GM18507 (cell line): ENCODE results near the gene HIC2.
"Not testable (repeated sequence)": the region's sequence is repeated elsewhere in the genome, so short reads cannot be mapped to it uniquely, and the experiment has no call there.

ENCODE experiments used
- DNase-seq: peaks from one replicate; pipeline ENCODE4 v3.0.0; 2011; ENCODE audit warnings: low read depth; ENCODE audit not compliant: insufficient read length; ENCODE audit errors: extremely low spot score
- FAIRE-seq: peaks from 2 replicates; lab custom pipeline; 2011; peaks lifted over from hg19 to GRCh38; lab: Jason Lieb, UNC

HIC2 gene

GRCh38 chr22:21424084-21424709 is 7.0 kb downstream of the HIC2 start:
- not testable (repeated sequence) for FAIRE-seq

GRCh38 chr22:21434378-21435233 is 17.4 kb downstream of the HIC2 start:
- FAIRE-seq, DNase-seq: not testable (repeated sequence)

More at GRCh38 chr22:21424084-21424709, 7.0 kb downstream of the HIC2 start:
- not testable (repeated sequence) for DNase-seq

- not testable (repeated sequence) for FAIRE-seq, DNase-seq
These were observed 19.0 kb downstream of the HIC2 start for GRCh38 chr22:21435998-21436810.

- not testable (repeated sequence) for FAIRE-seq, DNase-seq
These were observed 20.8 kb downstream of the HIC2 start for GRCh38 chr22:21438013-21438412.

GRCh38 chr22:21440018-21440636 is 23.0 kb downstream of the HIC2 start:
- not testable (repeated sequence) for FAIRE-seq, DNase-seq

GRCh38 chr22:21440676-21441075 is 23.5 kb downstream of the HIC2 start:
- DNase-seq, FAIRE-seq: not testable (repeated sequence)

GRCh38 chr22:21441170-21441569 is 24.0 kb downstream of the HIC2 start:
- DNase-seq, FAIRE-seq: not testable (repeated sequence)

GRCh38 chr22:21442123-21442522 is 25.0 kb downstream of the HIC2 start:
- not testable (repeated sequence) for FAIRE-seq, DNase-seq

- not testable (repeated sequence) for FAIRE-seq, DNase-seq
These were observed 25.5 kb downstream of the HIC2 start for GRCh38 chr22:21442646-21443045.

GRCh38 chr22:21443057-21443734 is 26.0 kb downstream of the HIC2 start:
- FAIRE-seq (no peak), DNase-seq (no peak)

- no peak for DNase-seq
- no peak for FAIRE-seq
These were observed 26.7 kb downstream of the HIC2 start for GRCh38 chr22:21443735-21444421.

- FAIRE-seq, result no peak
These were observed 27.7 kb downstream of the HIC2 start for GRCh38 chr22:21444701-21445436.

GRCh38 chr22:21445437-21446127 is 28.4 kb downstream of the HIC2 start:
- FAIRE-seq (no peak), DNase-seq (no peak)

More at GRCh38 chr22:21444701-21445436, 27.7 kb downstream of the HIC2 start:
- DNase-seq, result no peak

- DNase-seq, result no peak
- no peak for FAIRE-seq
These were observed 29.1 kb downstream of the HIC2 start for GRCh38 chr22:21446128-21446826.

GRCh38 chr22:21446827-21447690 is 29.9 kb downstream of the HIC2 start:
- DNase-seq, result no peak
- FAIRE-seq, result no peak
